H1 (cell line): Measurements from ENCODE around the gene RNF166. TPM values are rescaled to one million over a fixed set of nuclear protein-coding genes. Genes with fewer than 3 reads are reported as not detected.

Source experiments
- CTCF ChIA-PET: fragments of 300-600 bp; sonication (Branson Sonifier 250); formaldehyde crosslinking; loops from one replicate; lab custom pipeline; 2021; ENCODE audit not compliant: partially characterized antibody; lab: Charles Lee
- POLR2A ChIA-PET: fragments of 300-600 bp; sonication (Branson Sonifier 250); formaldehyde crosslinking; loops from one replicate; lab custom pipeline; 2021; ENCODE audit warnings: inconsistent platforms; ENCODE audit not compliant: partially characterized antibody; lab: Charles Lee
- DNase-seq, 2 experiments: peaks; one replicate each; pipeline versions ENCODE4 v3.0.0 to v3.0.0-alpha.2; 2010 to 2022; ENCODE audit warnings: low spot score in 2 of 2, low read depth in 1 of 2, mixed read lengths in 1 of 2
- FAIRE-seq: peaks from 2 replicates; lab custom pipeline; 2011; peaks lifted over from hg19 to GRCh38; lab: Jason Lieb, UNC
- H2AFZ ChIP-seq: 2 replicates; pipeline ENCODE4 v1.8.1; 2012; ENCODE audit warnings: low read length, inconsistent platforms
- H2AK5ac ChIP-seq: 2 replicates; pipeline ENCODE4 v1.6.1; 2013; ENCODE audit warnings: low read depth, low read length
- H2BK120ac ChIP-seq: replicated peaks from 2 replicates; pipeline ENCODE3; 2013; ENCODE audit warnings: low read depth, low read length, inconsistent platforms
- H2BK12ac ChIP-seq: 2 replicates; pipeline ENCODE4 v1.6.1; 2013; ENCODE audit warnings: low read depth, low read length
- H2BK15ac ChIP-seq: 2 replicates; pipeline ENCODE4 v1.6.1; 2013; ENCODE audit warnings: low read length
- H2BK20ac ChIP-seq: 2 replicates; pipeline ENCODE4 v1.6.1; 2013; ENCODE audit warnings: low read length
- H2BK5ac ChIP-seq: 2 replicates; pipeline ENCODE4 v1.6.1; 2013; ENCODE audit warnings: low read depth, low read length
- H3K14ac ChIP-seq: 2 replicates; pipeline ENCODE4 v1.6.1; 2013; ENCODE audit warnings: inconsistent platforms; ENCODE audit not compliant: insufficient read length
- H3K18ac ChIP-seq: 2 replicates; pipeline ENCODE4 v1.6.1; 2013; ENCODE audit warnings: low read length; ENCODE audit errors: extremely low read depth
- H3K23ac ChIP-seq: 2 replicates; pipeline ENCODE4 v1.6.1; 2013; ENCODE audit warnings: inconsistent platforms; ENCODE audit not compliant: insufficient read length
- H3K23me2 ChIP-seq: 2 replicates; pipeline ENCODE4 v1.6.1; 2013; ENCODE audit warnings: low read depth, low read length
- H3K27ac ChIP-seq: 2 replicates; pipeline ENCODE4 v1.6.1; 2011; ENCODE audit warnings: low read depth, low read length, inconsistent platforms
- H3K27me3 ChIP-seq, 4 experiments: replicated peaks in 1 of 4; 1 replicate in 1 of 4; 2 replicates in 3 of 4; pipeline versions ENCODE4 v1.6.1 to v1.8.1; 2011 to 2013; ENCODE audit warnings: low read length in 3 of 4, mild to moderate bottlenecking in 3 of 4, inconsistent platforms in 2 of 4, mixed read lengths in 2 of 4, moderate library complexity in 1 of 4; ENCODE audit not compliant: control insufficient read depth in 3 of 4, insufficient read depth in 3 of 4; ENCODE audit errors: extremely low read depth in 1 of 4
- H3K36me3 ChIP-seq, 4 experiments: 2 replicates each; pipeline versions ENCODE4 v1.6.1 to v1.8.1; 2011 to 2013; ENCODE audit warnings: mild to moderate bottlenecking in 4 of 4, low read length in 3 of 4, moderate library complexity in 2 of 4, control low read depth in 1 of 4, inconsistent platforms in 1 of 4; ENCODE audit not compliant: insufficient read depth in 4 of 4, control insufficient read depth in 2 of 4
- H3K4ac ChIP-seq: replicated peaks from 2 replicates; pipeline ENCODE3; 2013; ENCODE audit warnings: low read length, low read depth, mixed read lengths, inconsistent platforms; ENCODE audit not compliant: insufficient read length
- H3K4me1 ChIP-seq, 4 experiments: replicated peaks in 1 of 4; 1 replicate in 1 of 4; 2 replicates in 3 of 4; pipeline versions ENCODE4 v1.6.1 to v1.8.1; 2011 to 2013; ENCODE audit warnings: low read length in 3 of 4, inconsistent platforms in 2 of 4, mixed read lengths in 1 of 4; ENCODE audit not compliant: insufficient read depth in 4 of 4, control insufficient read depth in 3 of 4
- H3K4me2 ChIP-seq, 2 experiments: 2 replicates each; pipeline versions ENCODE4 v1.6.1 to v1.8.1; 2011 to 2013; ENCODE audit warnings: low read depth in 2 of 2, low read length in 2 of 2, control low read depth in 1 of 2, inconsistent platforms in 1 of 2, mild to moderate bottlenecking in 1 of 2; ENCODE audit not compliant: insufficient read depth in 1 of 2
- H3K4me3 ChIP-seq, 4 experiments: fragments of 200-600, 300-600 bp in 1 of 4; sonication (generic), shearing (Covaris generic), sonication (Bioruptor Twin) in 1 of 4; 2 replicates each; pipeline versions ENCODE4 v1.5.1 to v1.8.1; 2011 to 2016; ENCODE audit warnings: low read length in 4 of 4, low read depth in 3 of 4, control low read depth in 2 of 4, inconsistent platforms in 2 of 4, mild to moderate bottlenecking in 2 of 4, mixed read lengths in 1 of 4, moderate library complexity in 1 of 4; ENCODE audit not compliant: insufficient read depth in 2 of 4; ENCODE audit errors: extremely low read depth in 1 of 4
- H3K56ac ChIP-seq: replicated peaks from 2 replicates; pipeline ENCODE3; 2013; ENCODE audit warnings: low read depth, mild to moderate bottlenecking, mixed read lengths, low read length, inconsistent platforms; ENCODE audit not compliant: insufficient read length
- H3K79me1 ChIP-seq: 2 replicates; pipeline ENCODE4 v1.6.1; 2013; ENCODE audit warnings: low read depth, low read length, control low read depth
- H3K79me2 ChIP-seq, 2 experiments: 2 replicates each; pipeline versions ENCODE4 v1.6.1 to v1.8.1; 2012 to 2013; ENCODE audit warnings: low read length in 2 of 2, mild to moderate bottlenecking in 2 of 2, inconsistent platforms in 1 of 2; ENCODE audit not compliant: insufficient read depth in 2 of 2, control insufficient read depth in 1 of 2
- H3K9ac ChIP-seq, 4 experiments: replicated peaks in 1 of 4; 1 replicate in 1 of 4; 2 replicates in 3 of 4; pipeline versions ENCODE4 v1.6.1 to v1.8.1; 2011 to 2013; ENCODE audit warnings: low read depth in 3 of 4, low read length in 3 of 4, control low read depth in 2 of 4, mild to moderate bottlenecking in 2 of 4, moderate library complexity in 2 of 4, inconsistent platforms in 1 of 4; ENCODE audit errors: extremely low read depth in 1 of 4
- H3K9me3 ChIP-seq, 2 experiments: 2 replicates each; pipeline versions ENCODE4 v1.6.1 to v1.8.1; 2012 to 2013; ENCODE audit warnings: mild to moderate bottlenecking in 2 of 2, moderate library complexity in 2 of 2, control low read depth in 1 of 2, inconsistent platforms in 1 of 2, low read depth in 1 of 2, low read length in 1 of 2, mixed read lengths in 1 of 2; ENCODE audit not compliant: insufficient read depth in 2 of 2
- H4K20me1 ChIP-seq, 2 experiments: replicated peaks in 1 of 2; 2 replicates each; pipeline versions ENCODE3 to v1.8.1; 2011 to 2013; ENCODE audit warnings: inconsistent platforms in 2 of 2, low read length in 2 of 2, mild to moderate bottlenecking in 1 of 2; ENCODE audit not compliant: insufficient read depth in 2 of 2, control insufficient read depth in 1 of 2
- H4K5ac ChIP-seq: 2 replicates; pipeline ENCODE4 v1.6.1; 2013; ENCODE audit warnings: low read length, low read depth, mixed read lengths, inconsistent platforms; ENCODE audit not compliant: insufficient read length
- H4K8ac ChIP-seq: 2 replicates; pipeline ENCODE4 v1.8.0; 2013; ENCODE audit warnings: mild to moderate bottlenecking, moderate library complexity, low read length, inconsistent platforms; ENCODE audit not compliant: insufficient read depth; ENCODE audit errors: extremely low read depth
- H4K91ac ChIP-seq: replicated peaks from 2 replicates; pipeline ENCODE3; 2013; ENCODE audit warnings: low read length, mixed read lengths, inconsistent platforms; ENCODE audit not compliant: insufficient read length
- BACH1 ChIP-seq: IDR thresholded peaks from 2 replicates; pipeline ENCODE4 v1.6.1; 2012; ENCODE audit warnings: low read length, improper control_type of control experiment
- BCL11A ChIP-seq, 2 experiments: IDR thresholded peaks; one replicate each; pipeline ENCODE4 v1.6.1; 2011; ENCODE audit warnings: low read depth in 2 of 2, low read length in 2 of 2, mild to moderate bottlenecking in 2 of 2
- CBX8 ChIP-seq: fragments of 300-800, 300-1000 bp; sonication (generic); IDR thresholded peaks from 2 replicates; pipeline ENCODE4 v1.7.1; 2016; ENCODE audit warnings: low read depth, low read length, borderline replicate concordance
- FOSL1 ChIP-seq: IDR thresholded peaks from 2 replicates; pipeline ENCODE4 v1.6.1; 2011; ENCODE audit warnings: mild to moderate bottlenecking, low read depth, low read length, moderate library complexity; ENCODE audit not compliant: insufficient read depth
- KDM1A ChIP-seq: fragments of 200-600, 300-600 bp; sonication (generic); IDR thresholded peaks from 2 replicates; pipeline ENCODE4 v1.7.1; 2016; ENCODE audit warnings: mild to moderate bottlenecking, low read length, borderline replicate concordance
- KDM5A ChIP-seq: fragments of 200-600 bp; IDR thresholded peaks from 2 replicates; pipeline ENCODE4 v1.7.1; 2012; ENCODE audit warnings: mild to moderate bottlenecking, low read length, inconsistent platforms, mixed read lengths
- MAFK ChIP-seq: IDR thresholded peaks from 2 replicates; pipeline ENCODE4 v1.6.1; 2012; ENCODE audit warnings: low read depth, mild to moderate bottlenecking, improper control_type of control experiment, low read length
- NRF1 ChIP-seq: IDR thresholded peaks from 2 replicates; pipeline ENCODE4 v1.6.1; 2011; ENCODE audit warnings: mild to moderate bottlenecking, low read depth, low read length, improper control_type of control experiment
- RNF2 ChIP-seq: fragments of 200-900, 300-1000 bp; sonication (generic); IDR thresholded peaks from 2 replicates; pipeline ENCODE4 v1.7.1; 2016; ENCODE audit warnings: borderline replicate concordance, low read depth, mild to moderate bottlenecking, antibody characterized with exemption, low read length; ENCODE audit not compliant: poor library complexity, severe bottlenecking; ENCODE audit errors: missing control alignments
- RXRA ChIP-seq: IDR thresholded peaks from 2 replicates; pipeline ENCODE4 v1.6.1; 2011; ENCODE audit warnings: low read depth, mild to moderate bottlenecking, low read length, moderate library complexity; ENCODE audit not compliant: insufficient read depth
- WGBS, 2 experiments: shearing (Covaris generic) in 1 of 2; methylation state at CpG; one replicate each; pipeline versions ENCODE4 v1.1.6 to v1.1.7; 2013 to 2015; ENCODE audit warnings: low lambda C conversion rate in 2 of 2, mixed read lengths in 2 of 2, inconsistent platforms in 1 of 2, low coverage in 1 of 2, missing lambda C conversion rate in 1 of 2; ENCODE audit not compliant: insufficient replicate concordance in 2 of 2, insufficient coverage in 1 of 2, insufficient read length in 1 of 2; ENCODE audit errors: extremely low coverage in 1 of 2, missing lambda C conversion rate in 1 of 2; 5-methylcytosine and 5-hydroxymethylcytosine counted together
- polyA plus RNA-seq, 7 experiments: library from polyadenylated mRNA; depleted of rRNA in 3 of 7; stranded (reverse) in 5 of 7; unstranded in 2 of 7; fragments of >200 nt in 5 of 7; fragments of 200-250 nt in 2 of 7; gene quantifications; 1 replicate in 5 of 7; 2 replicates in 1 of 7; 4 replicates in 1 of 7; pipeline versions ENCODE4 v1.2.1 to v1.2.3, GENCODE V29; 2011 to 2013; ENCODE audit warnings: missing spikeins in 2 of 7, mixed read lengths in 2 of 7
- total RNA-seq: library from RNA; stranded (reverse); fragmentation: NEBNext Ultra II Directional; extraction: Animal tissue kit (Norgen Biotek cat#: 25700); gene quantifications from 2 replicates; pipeline ENCODE4 v1.2.1, GENCODE V29; 2021

Gene RNF166
- total and polyA plus RNA-seq, 2 of the 8 experiments (the other 6 are each of a cell fraction or from before 2014, with no cell fraction given): 29.8 to 31.2 TPM

DNA sequence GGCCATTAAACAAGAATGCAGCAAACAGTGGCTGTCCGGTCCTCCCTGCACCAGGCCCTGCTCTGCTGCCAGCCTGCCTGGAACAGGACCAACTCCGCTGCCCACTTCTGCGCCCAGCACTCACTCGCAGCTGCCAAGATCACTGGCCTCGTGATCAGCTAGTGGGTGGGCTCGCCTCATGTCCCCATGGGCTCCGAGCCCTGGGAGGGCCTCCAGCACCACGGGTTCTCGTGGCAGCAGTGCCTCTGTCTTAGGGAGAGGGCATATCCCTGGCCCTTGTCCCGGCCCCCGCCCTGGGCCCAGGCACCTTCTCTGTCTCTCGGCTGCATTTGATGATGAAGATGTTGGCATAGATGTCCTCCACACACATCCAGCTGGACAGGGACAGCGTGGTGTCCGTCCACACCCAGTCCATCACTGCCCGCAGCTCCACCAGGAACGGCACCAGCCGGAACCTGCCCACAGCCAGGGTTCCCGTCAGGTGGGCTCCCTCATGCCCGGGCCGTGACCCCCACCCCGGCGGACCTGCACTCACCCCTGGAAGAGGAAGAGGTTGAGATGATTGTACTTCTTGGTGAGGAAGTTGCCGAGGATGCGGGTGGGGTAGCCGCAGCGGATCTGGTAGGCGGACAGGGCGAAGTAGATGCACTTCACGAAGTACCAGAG lies 13.2 kb upstream of the RNF166 start:
- H3K23me2 ChIP-seq: no peaks in the 10 kb centered on the region
- H3K56ac ChIP-seq: no peak overlapping the region
- CTCF ChIA-PET: interaction anchor here (1.3 to 2.5 kb wide), 5 partner anchors 14 to 110 kb away, joined by 3 to 10 read pairs (median 5); no protein-coding TSS in a partner anchor
- no peak overlapping the region for H2BK5ac ChIP-seq
- peaks cover 2 to 12% of the 10 kb centered on the region in 2 experiments for H4K20me1 ChIP-seq
- H3K4ac ChIP-seq: no peak overlapping the region
- H3K9me3 ChIP-seq: no peaks in the 10 kb centered on the region
- H3K18ac ChIP-seq: no peak overlapping the region
- FAIRE-seq: no peak
- H3K4me1 ChIP-seq: no peaks in the 10 kb centered on the region
- H4K5ac ChIP-seq: no peak overlapping the region
- no peak overlapping the region for H4K8ac ChIP-seq
- no peak overlapping the region for H3K27ac ChIP-seq
- 93% methylated on average over 26 of the region's 29 CpGs; no CpG with 5 or more reads in 1 of the 2 experiments for WGBS, 2 experiments
- no peaks in the 10 kb centered on the region for H3K27me3 ChIP-seq
- peaks cover 4 to 47% (median 25%) of the 10 kb centered on the region in 4 experiments; a peak in 6 of 8 replicates for H3K36me3 ChIP-seq
- H2BK12ac ChIP-seq: no peak overlapping the region
- H2BK20ac ChIP-seq: no peak overlapping the region
- H2BK120ac ChIP-seq: no peak overlapping the region
- H3K23ac ChIP-seq: no peak overlapping the region
- H2BK15ac ChIP-seq: no peak overlapping the region
- H4K91ac ChIP-seq: no peak overlapping the region
- no peak overlapping the region for H3K9ac ChIP-seq
- H3K14ac ChIP-seq: no peak overlapping the region
- H3K4me2 ChIP-seq: no peak overlapping the region
- H2AK5ac ChIP-seq: no peak overlapping the region
- no peaks in the 10 kb centered on the region for H3K79me2 ChIP-seq
- DNase-seq: no peak
- TF ChIP-seq MAFK (no peak), FOSL1 (no peak), NRF1 (no peak), KDM1A (no peak), RXRA (no peak), KDM5A (no peak), CBX8 (no peak), BACH1 (no peak), BCL11A (IDR thresholded peaks at IDR 0.05; ENCODE audit: low read depth in 2 of 2, low read length in 2 of 2) (no peak), RNF2 (no peak)
- TF ChIP-seq, all 59 proteins: peak for 0
- POLR2A ChIA-PET: interaction anchor here (1.0 to 1.2 kb wide), 3 partner anchors 10 to 56 kb away, joined by 3 read pairs; partner anchors contain the start of gene MVD
- Histone ChIP-seq H3K4me3 (no peak overlapping the region), H3K79me1 (no peaks in the 10 kb centered on the region), H2AFZ (no peak overlapping the region)
